ENCODE measurements around the gene TAS2R41. TPM values are rescaled to one million over a fixed set of nuclear protein-coding genes. Genes with fewer than 3 reads are reported as not detected.

TAS2R41 gene
- total RNA-seq, 1 experiment from 2014 or later: not detected

DNA sequence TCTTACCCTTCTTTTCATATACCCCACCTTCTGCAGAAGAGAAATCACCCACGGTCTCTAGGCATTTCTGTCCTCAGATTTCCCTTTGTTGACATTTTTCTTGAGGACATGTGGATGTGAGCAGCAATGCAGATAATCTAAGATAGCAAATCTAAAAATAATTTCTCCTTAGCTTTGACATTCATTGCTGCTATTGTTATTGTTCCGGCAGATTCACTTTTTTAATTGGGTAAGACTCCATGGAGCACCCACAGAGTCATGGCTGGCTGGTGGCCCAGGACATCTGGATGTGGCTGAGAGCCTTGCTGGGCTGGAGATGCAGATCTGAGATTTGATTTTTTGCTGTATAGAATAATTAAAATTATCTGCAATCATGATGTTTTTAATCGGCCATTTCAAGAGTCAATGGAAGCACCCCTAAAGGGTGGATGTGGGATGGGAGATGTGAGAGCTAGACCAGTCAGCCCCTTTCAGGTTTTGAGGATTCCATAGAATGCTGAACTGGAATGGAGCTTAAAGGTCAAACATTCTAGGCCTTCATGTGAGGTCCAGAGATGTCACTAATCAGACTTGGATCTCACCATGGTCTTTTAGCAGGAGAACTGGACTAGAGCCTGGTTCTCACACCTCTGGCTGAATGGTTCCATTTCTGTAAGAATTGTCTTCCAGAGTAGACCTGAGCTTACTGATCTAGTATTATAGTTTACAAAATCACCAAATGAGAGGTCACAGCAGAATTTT is 37.5 kb downstream of the TAS2R41 start:
- ATAC-seq (no peak), DNase-seq (no peak)
- H3K4me2 ChIP-seq (ENCODE audit: low read length): no peak overlapping the region
- no peaks in the 10 kb centered on the region for H3K36me3 ChIP-seq (ENCODE audit: low read depth, low read length)
- CTCF ChIA-PET: no interaction called here
- no peak overlapping the region for H2AFZ ChIP-seq (ENCODE audit: low read length)
- peaks cover 3% of the 10 kb centered on the region; the same call in 1 of the 2 replicates for H3K4me1 ChIP-seq (ENCODE audit: insufficient read depth, low read length)
- H3K9me2 ChIP-seq (replicated peaks; ENCODE audit: low read length): no peaks in the 10 kb centered on the region
- H3F3A ChIP-seq (ENCODE audit: low read length, unreplicated experiment): no peaks in the 10 kb centered on the region
- no peak overlapping the region for H3K9ac ChIP-seq (ENCODE audit: low read length)
- no TSS peak for BruUV-seq (replicated peaks)
- POLR2A ChIA-PET (ENCODE audit: unreplicated experiment): no interaction called here
- no peaks in the 10 kb centered on the region for H3K27me3 ChIP-seq (ENCODE audit: low read length)
- TF ChIP-seq EZH2phosphoT487 (IDR thresholded peaks at IDR 0.05; ENCODE audit: borderline replicate concordance, low read length) (no peak), EZH2 (IDR thresholded peaks at IDR 0.05; ENCODE audit: low read length, unreplicated experiment) (no peak)
- TF ChIP-seq, protein P1, sequence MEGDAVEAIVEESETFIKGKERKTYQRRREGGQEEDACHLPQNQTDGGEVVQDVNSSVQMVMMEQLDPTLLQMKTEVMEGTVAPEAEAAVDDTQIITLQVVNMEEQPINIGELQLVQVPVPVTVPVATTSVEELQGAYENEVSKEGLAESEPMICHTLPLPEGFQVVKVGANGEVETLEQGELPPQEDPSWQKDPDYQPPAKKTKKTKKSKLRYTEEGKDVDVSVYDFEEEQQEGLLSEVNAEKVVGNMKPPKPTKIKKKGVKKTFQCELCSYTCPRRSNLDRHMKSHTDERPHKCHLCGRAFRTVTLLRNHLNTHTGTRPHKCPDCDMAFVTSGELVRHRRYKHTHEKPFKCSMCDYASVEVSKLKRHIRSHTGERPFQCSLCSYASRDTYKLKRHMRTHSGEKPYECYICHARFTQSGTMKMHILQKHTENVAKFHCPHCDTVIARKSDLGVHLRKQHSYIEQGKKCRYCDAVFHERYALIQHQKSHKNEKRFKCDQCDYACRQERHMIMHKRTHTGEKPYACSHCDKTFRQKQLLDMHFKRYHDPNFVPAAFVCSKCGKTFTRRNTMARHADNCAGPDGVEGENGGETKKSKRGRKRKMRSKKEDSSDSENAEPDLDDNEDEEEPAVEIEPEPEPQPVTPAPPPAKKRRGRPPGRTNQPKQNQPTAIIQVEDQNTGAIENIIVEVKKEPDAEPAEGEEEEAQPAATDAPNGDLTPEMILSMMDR (conservative IDR thresholded peaks at IDR 0.05; ENCODE audit: low read depth, low read length): no peak
- intact Hi-C loops (cut with micrococcal nuclease): no loop called here
- H3K79me2 ChIP-seq (ENCODE audit: low read length): no peaks in the 10 kb centered on the region
- no peak overlapping the region for H3K27ac ChIP-seq (ENCODE audit: low read length)
- H4K20me1 ChIP-seq (ENCODE audit: low read length): no peaks in the 10 kb centered on the region
- H3K9me3 ChIP-seq (ENCODE audit: low read length): no peaks in the 10 kb centered on the region
- H3K4me3 ChIP-seq (ENCODE audit: low read length): no peak overlapping the region

GRCh38 chr7:143516981-143517380 is 39.3 kb downstream of the TAS2R41 start:
- CTCF ChIA-PET: no interaction called here
- no peak overlapping the region for H3K4me3 ChIP-seq (ENCODE audit: low read length)
- no peaks in the 10 kb centered on the region for H3K79me2 ChIP-seq (ENCODE audit: low read length)
- intact Hi-C loops (cut with micrococcal nuclease): no loop called here
- POLR2A ChIA-PET (ENCODE audit: unreplicated experiment): no interaction called here
- no peak overlapping the region for H2AFZ ChIP-seq (ENCODE audit: low read length)
- H3K9ac ChIP-seq (ENCODE audit: low read length): no peak overlapping the region
- no peak for DNase-seq
- no peaks in the 10 kb centered on the region for H3K9me2 ChIP-seq (replicated peaks; ENCODE audit: low read length)
- no peaks in the 10 kb centered on the region for H3F3A ChIP-seq (ENCODE audit: low read length, unreplicated experiment)
- no TSS peak for BruUV-seq (replicated peaks)
- H3K27me3 ChIP-seq (ENCODE audit: low read length): no peaks in the 10 kb centered on the region
- H3K27ac ChIP-seq (ENCODE audit: low read length): no peak overlapping the region
- no peaks in the 10 kb centered on the region for H4K20me1 ChIP-seq (ENCODE audit: low read length)
- TF ChIP-seq, protein P1 (conservative IDR thresholded peaks at IDR 0.05; ENCODE audit: low read depth, low read length): no peak
- TF ChIP-seq EZH2 (IDR thresholded peaks at IDR 0.05; ENCODE audit: low read length, unreplicated experiment): no peak
- TF ChIP-seq EZH2phosphoT487 (IDR thresholded peaks at IDR 0.05; ENCODE audit: borderline replicate concordance, low read length): no peak
- H3K36me3 ChIP-seq (ENCODE audit: low read depth, low read length): no peaks in the 10 kb centered on the region
- H3K4me1 ChIP-seq (ENCODE audit: insufficient read depth, low read length): peaks cover 3% of the 10 kb centered on the region; the same call in 1 of the 2 replicates
- H3K4me2 ChIP-seq (ENCODE audit: low read length): no peak overlapping the region
- no peak for ATAC-seq
- H3K9me3 ChIP-seq (ENCODE audit: low read length): no peaks in the 10 kb centered on the region

DNA sequence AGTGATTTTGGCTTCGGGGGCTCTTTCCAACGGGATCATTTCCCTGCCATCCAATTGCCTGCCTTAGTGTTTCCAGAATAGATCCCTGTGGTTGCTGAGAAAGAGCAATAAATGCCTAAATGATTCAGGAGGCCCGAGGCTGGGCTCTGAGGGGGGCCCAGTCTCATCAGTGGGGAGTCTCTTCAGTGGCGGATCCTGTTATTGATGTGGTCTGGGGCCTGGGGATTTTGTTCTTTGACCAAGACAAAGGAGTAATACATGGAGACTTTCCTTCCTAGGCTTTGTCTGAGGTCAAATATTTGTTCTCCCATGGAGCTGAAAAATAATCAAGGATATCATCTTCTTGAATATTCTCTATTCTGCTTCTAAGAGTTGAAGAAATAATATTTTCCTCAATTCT is 40.8 kb downstream of the TAS2R41 start:
- no peak overlapping the region for H2AFZ ChIP-seq (ENCODE audit: low read length)

More for the DNA sequence above, 40.8 kb downstream of the TAS2R41 start:
- no peaks in the 10 kb centered on the region for H3F3A ChIP-seq (ENCODE audit: low read length, unreplicated experiment)
- no peaks in the 10 kb centered on the region for H3K4me1 ChIP-seq (ENCODE audit: insufficient read depth, low read length)
- POLR2A ChIA-PET (ENCODE audit: unreplicated experiment): no interaction called here
- BruUV-seq (replicated peaks): no TSS peak
- no peak overlapping the region for H3K9ac ChIP-seq (ENCODE audit: low read length)
- H3K4me2 ChIP-seq (ENCODE audit: low read length): no peak overlapping the region
- no peaks in the 10 kb centered on the region for H3K79me2 ChIP-seq (ENCODE audit: low read length)
- intact Hi-C loops (cut with micrococcal nuclease): no loop called here
- H3K9me3 ChIP-seq (ENCODE audit: low read length): no peaks in the 10 kb centered on the region
- ATAC-seq: no peak
- no peaks in the 10 kb centered on the region for H3K36me3 ChIP-seq (ENCODE audit: low read depth, low read length)
- no peak for TF ChIP-seq EZH2 (IDR thresholded peaks at IDR 0.05; ENCODE audit: low read length, unreplicated experiment)
- TF ChIP-seq EZH2phosphoT487 (IDR thresholded peaks at IDR 0.05; ENCODE audit: borderline replicate concordance, low read length): no peak
- TF ChIP-seq, protein P1 (conservative IDR thresholded peaks at IDR 0.05; ENCODE audit: low read depth, low read length): no peak
- no peaks in the 10 kb centered on the region for H3K27me3 ChIP-seq (ENCODE audit: low read length)
- H3K4me3 ChIP-seq (ENCODE audit: low read length): no peak overlapping the region
- no peak overlapping the region for H3K27ac ChIP-seq (ENCODE audit: low read length)
- no peak for DNase-seq
- no peaks in the 10 kb centered on the region for H4K20me1 ChIP-seq (ENCODE audit: low read length)
- no peaks in the 10 kb centered on the region for H3K9me2 ChIP-seq (replicated peaks; ENCODE audit: low read length)
- CTCF ChIA-PET: no interaction called here
